GM12878 (cell line): ENCODE results near the gene ITGAV. TPM values are rescaled to one million over a fixed set of nuclear protein-coding genes. Genes with fewer than 3 reads are reported as not detected.

ENCODE experiments used
- ATAC-seq: fragments of 200-7000 bp; cut with Tn5 transposase; 3 replicates; pipeline ENCODE4 v1.9.1; 2020; ENCODE audit warnings: mild to moderate bottlenecking, moderate library complexity
- BruUV-seq: library from RNA; stranded (reverse); fragments of 400-500 nt; replicated peaks from 2 replicates; lab custom pipeline; 2021; lab: Mats Ljungman, UMichigan
- CTCF ChIA-PET: fragments of 300-600 bp; sonication (Branson Sonifier 250); formaldehyde crosslinking; extraction: SDS; loops from one replicate; lab custom pipeline; 2021; ENCODE audit warnings: inconsistent platforms; lab: Yijun Ruan, JAX
- POLR2A ChIA-PET: fragments of 350-600 bp; formaldehyde crosslinking; extraction: SDS; loops from one replicate; lab custom pipeline; 2021; ENCODE audit warnings: inconsistent platforms; lab: Charles Lee
- RAD21 ChIA-PET: fragments of 300-600 bp; sonication (Branson Sonifier 250); formaldehyde crosslinking; loops from one replicate; lab custom pipeline; 2023; ENCODE audit warnings: antibody characterized with exemption; ENCODE audit not compliant: unreplicated experiment; lab: Charles Lee
- SMC1A ChIA-PET: fragments of 300-600 bp; sonication (Branson Sonifier 250); formaldehyde crosslinking; loops from one replicate; lab custom pipeline; 2023; ENCODE audit not compliant: unreplicated experiment, uncharacterized antibody; lab: Charles Lee
- DNase-seq: peaks from one replicate; pipeline ENCODE4 v3.0.0-alpha.2; 2011; ENCODE audit warnings: low read depth, low spot score
- FAIRE-seq: peaks from 3 replicates; lab custom pipeline; 2011; peaks lifted over from hg19 to GRCh38; lab: Jason Lieb, UNC
- H2AFZ ChIP-seq: 2 replicates; pipeline ENCODE4 v1.6.0; 2011; ENCODE audit warnings: low read depth, low read length, control low read depth; ENCODE audit not compliant: control insufficient read depth
- H3K27ac ChIP-seq: 2 replicates; pipeline ENCODE4 v1.5.1; 2011; ENCODE audit warnings: control low read depth; ENCODE audit not compliant: control insufficient read depth, insufficient read depth
- H3K27me3 ChIP-seq, 2 experiments: replicated peaks in 1 of 2; 2 replicates each; pipeline versions ENCODE4 v1.6.0 to v1.6.1; 2011; ENCODE audit warnings: low read length in 1 of 2; ENCODE audit not compliant: control insufficient read depth in 2 of 2, insufficient read depth in 2 of 2
- H3K36me3 ChIP-seq, 2 experiments: 2 replicates each; pipeline ENCODE4 v1.5.1; 2011; ENCODE audit warnings: low read length in 1 of 2; ENCODE audit not compliant: control insufficient read depth in 2 of 2, insufficient read depth in 2 of 2
- H3K4me1 ChIP-seq: 2 replicates; pipeline ENCODE4 v1.6.1; 2011; ENCODE audit warnings: mild to moderate bottlenecking, low read length, moderate library complexity, mixed read lengths; ENCODE audit not compliant: control insufficient read depth, insufficient read depth
- H3K4me2 ChIP-seq: 2 replicates; pipeline ENCODE4 v1.6.0; 2011; ENCODE audit warnings: control low read depth; ENCODE audit not compliant: control insufficient read depth, insufficient read depth
- H3K4me3 ChIP-seq: fragments of 200-600 bp; sonication (generic); 2 replicates; pipeline ENCODE4 v1.5.1; 2016
- H3K79me2 ChIP-seq: 2 replicates; pipeline ENCODE4 v1.6.0; 2011; ENCODE audit warnings: low read length; ENCODE audit not compliant: control insufficient read depth, insufficient read depth
- H3K9ac ChIP-seq: 2 replicates; pipeline ENCODE4 v1.8.0; 2011; ENCODE audit warnings: low read length, control low read depth, mixed read lengths; ENCODE audit not compliant: control insufficient read depth, insufficient read depth
- H3K9me3 ChIP-seq: replicated peaks from 3 replicates; pipeline ENCODE4 v1.5.1; 2011; ENCODE audit warnings: mild to moderate bottlenecking, low read length; ENCODE audit not compliant: control insufficient read depth, insufficient read depth
- H4K20me1 ChIP-seq: 2 replicates; pipeline ENCODE4 v1.6.0; 2011; ENCODE audit not compliant: control insufficient read depth, insufficient read depth
- ATF3 ChIP-seq: IDR thresholded peaks from 2 replicates; pipeline ENCODE4 v1.6.1; 2011; ENCODE audit warnings: low read depth, mild to moderate bottlenecking, low read length, moderate library complexity, borderline replicate concordance; ENCODE audit errors: extremely low read depth
- E4F1 ChIP-seq: fragments of 450-650 bp; IDR thresholded peaks from 2 replicates; pipeline ENCODE4 v1.6.1; 2018; ENCODE audit warnings: borderline replicate concordance, mild to moderate bottlenecking; ENCODE audit not compliant: partially characterized antibody
- KAT2A ChIP-seq: conservative IDR thresholded peaks from 2 replicates; pipeline ENCODE4 v1.6.1; 2011; ENCODE audit warnings: low read depth, low read length; ENCODE audit not compliant: control insufficient read depth
- LARP7 ChIP-seq: fragments of 450-650 bp; IDR thresholded peaks from 2 replicates; pipeline ENCODE4 v1.6.1; 2017; ENCODE audit warnings: mild to moderate bottlenecking
- MYC ChIP-seq: IDR thresholded peaks from 2 replicates; pipeline ENCODE4 v1.6.1; 2011; ENCODE audit warnings: mild to moderate bottlenecking, low read length, moderate library complexity, inconsistent platforms; ENCODE audit not compliant: insufficient read depth, insufficient replicate concordance, insufficient read length, severe bottlenecking
- NFXL1 ChIP-seq: fragments of 450-650 bp; IDR thresholded peaks from 2 replicates; pipeline ENCODE4 v1.6.1; 2017; ENCODE audit warnings: antibody characterized with exemption, mild to moderate bottlenecking, borderline replicate concordance
- POLR2AphosphoS2 ChIP-seq: IDR thresholded peaks from 2 replicates; pipeline ENCODE4 v1.6.1; 2011; ENCODE audit warnings: low read depth, mild to moderate bottlenecking, low read length, improper control_type of control experiment, moderate library complexity
- POU2F2 ChIP-seq: IDR thresholded peaks from 3 replicates; pipeline ENCODE4 v1.6.1; 2011; ENCODE audit warnings: low read depth, mild to moderate bottlenecking, low read length, borderline replicate concordance
- STAT1 ChIP-seq: fragments of 450-650 bp; conservative IDR thresholded peaks from 2 replicates; pipeline ENCODE4 v1.6.1; 2014; ENCODE audit warnings: antibody characterized with exemption, mild to moderate bottlenecking
- WGBS: methylation state at CpG from one replicate; pipeline ENCODE4 v1.1.6; 2016; ENCODE audit warnings: low lambda C conversion rate; ENCODE audit not compliant: insufficient replicate concordance, insufficient coverage; ENCODE audit errors: missing lambda C conversion rate; 5-methylcytosine and 5-hydroxymethylcytosine counted together
- in situ Hi-C: fragments of 300-500 bp; cut with MboI; formaldehyde crosslinking; loops from 9 replicates; pipeline ENCODE4 v1.14.3; 2018; ENCODE audit warnings: mixed read lengths
- intact Hi-C: fragments of 100-400 bp; cut with micrococcal nuclease; formaldehyde crosslinking; loops from one replicate; pipeline ENCODE4 v1.14.2; 2022; ENCODE audit not compliant: unreplicated experiment
- polyA plus RNA-seq, 11 experiments: library from polyadenylated mRNA; depleted of rRNA in 4 of 11; unstranded in 6 of 11; stranded (reverse) in 5 of 11; fragments of >200 nt; fragmentation: Nextera tagmentation in 4 of 11; fragmentation: Illumina TruSeq in 1 of 11; extraction: Ambion mirVana in 4 of 11; extraction: Trizol in 1 of 11; gene quantifications; 1 replicate in 1 of 11; 2 replicates in 10 of 11; pipeline versions ENCODE4 v1.2.1 to v1.2.3, GENCODE V29; 2011 to 2016; ENCODE audit warnings: inconsistent platforms in 2 of 11, missing spikeins in 2 of 11, low read depth in 1 of 11
- total RNA-seq, 4 experiments: library from RNA; depleted of rRNA in 3 of 4; stranded (reverse); fragments of >200 nt in 3 of 4; fragmentation: Illumina TruSeq in 1 of 4; extraction: Trizol in 1 of 4; gene quantifications; 2 replicates each; pipeline versions ENCODE4 v1.2.1 to v1.2.3, GENCODE V29; 2013 to 2021

ITGAV gene
- total and polyA plus RNA-seq, 10 of the 15 experiments (the other 5 are each of a cell fraction or from before 2014, with no cell fraction given), result 2.1 to 10.8 (median 6.1) TPM

GRCh38 chr2:186582698-186583097 lies 7.2 kb upstream of the ITGAV start (continued):
- TF ChIP-seq KAT2A (no peak), ATF3 (no peak), STAT1 (no peak), E4F1 (no peak), POU2F2 (no peak), MYC (no peak), NFXL1 (no peak)
- TF ChIP-seq, all 136 proteins: peak for 0

GRCh38 chr2:186584053-186584452 lies 5.8 kb upstream of the ITGAV start:
- intact Hi-C loops, result no loop called here
- no peak for ATAC-seq
- no peak for FAIRE-seq
- H3K4me2 ChIP-seq, result no peak overlapping the region
- no peak for DNase-seq
- TF ChIP-seq LARP7 (no peak), POLR2AphosphoS2 (no peak)
- BruUV-seq, result no TSS peak
- H3K27ac ChIP-seq, result no peak overlapping the region
- RAD21 ChIA-PET, result interaction anchor here (1.5 kb wide), 2 partner anchors 56 to 58 kb away, joined by 4 to 5 read pairs; no protein-coding TSS in a partner anchor
- POLR2A ChIA-PET, result no interaction called here
- SMC1A ChIA-PET, result interaction anchor here (0.8 to 1.6 kb wide), 3 partner anchors 18 to 279 kb away, joined by 3 read pairs; no protein-coding TSS in a partner anchor
- H3K4me3 ChIP-seq, result no peak overlapping the region
- peaks cover 2% of the 10 kb centered on the region; the same call in 1 of the 2 replicates for H3K4me1 ChIP-seq
- H2AFZ ChIP-seq, result no peak overlapping the region
- WGBS, result 100% methylated on average over 1 of the region's 1 CpG
- no peaks in the 10 kb centered on the region for H3K79me2 ChIP-seq
- H3K9ac ChIP-seq, result no peak overlapping the region
- no peaks in the 10 kb centered on the region for H4K20me1 ChIP-seq
- no peaks in the 10 kb centered on the region for H3K36me3 ChIP-seq
- H3K9me3 ChIP-seq, result no peaks in the 10 kb centered on the region
- in situ Hi-C loops, result no loop called here
- CTCF ChIA-PET, result interaction anchor here (0.9 to 2.5 kb wide), 7 partner anchors 13 to 82 kb away, joined by 3 to 6 read pairs (median 3); no protein-coding TSS in a partner anchor
- no peaks in the 10 kb centered on the region for H3K27me3 ChIP-seq
